Fibroblast of skin of left quadriceps (primary cell): ENCODE results near the gene PCDH12.
"Not testable (repeated sequence)": the region's sequence is repeated elsewhere in the genome, so short reads cannot be mapped to it uniquely, and the experiment has no call there.

Source experiments
- DNase-seq, 2 experiments: peaks; one replicate each; pipeline ENCODE4 v3.0.0-alpha.2; 2013; ENCODE audit warnings: low read depth in 2 of 2

The PCDH12 gene

GRCh38 chr5:141940695-141941271 lies 17.2 kb downstream of the PCDH12 start:
- no peak for DNase-seq

GRCh38 chr5:141935538-141935937 lies 22.5 kb downstream of the PCDH12 start:
- DNase-seq: no peak

GRCh38 chr5:141934099-141934844 lies 23.7 kb downstream of the PCDH12 start:
- no peak for DNase-seq

- DNase-seq: no peak
Measured at GRCh38 chr5:141933151-141933550, 24.9 kb downstream of the PCDH12 start.

- no peak for DNase-seq
Measured at GRCh38 chr5:141931694-141932093, 26.3 kb downstream of the PCDH12 start.

GRCh38 chr5:141929398-141930058 lies 28.5 kb downstream of the PCDH12 start:
- no peak for DNase-seq

- no peak for DNase-seq
Measured at GRCh38 chr5:141928051-141928450, 30.0 kb downstream of the PCDH12 start.

- DNase-seq: no peak
Measured at GRCh38 chr5:141926434-141926833, 31.6 kb downstream of the PCDH12 start.

GRCh38 chr5:141923448-141924313 lies 34.3 kb downstream of the PCDH12 start, which contains the start of gene DELE1:
DELE1 (plus strand) TSS chr5:141923871; CDS start chr5:141923942, 71 bp downstream.
- peak; percentile 84 for DNase-seq

GRCh38 chr5:141922827-141923447 lies 35.1 kb downstream of the PCDH12 start:
- not testable (repeated sequence) for DNase-seq

GRCh38 chr5:141920771-141921170 lies 37.2 kb downstream of the PCDH12 start:
- no peak for DNase-seq

GRCh38 chr5:141919218-141920119 lies 38.5 kb downstream of the PCDH12 start:
- no peak for DNase-seq

- DNase-seq: no peak
Measured at GRCh38 chr5:141917760-141918159, 40.2 kb downstream of the PCDH12 start.

- no peak for DNase-seq
Measured at GRCh38 chr5:141916522-141916921, 41.5 kb downstream of the PCDH12 start.

GRCh38 chr5:141915881-141916336 lies 42.1 kb downstream of the PCDH12 start:
- DNase-seq: no peak

GRCh38 chr5:141914797-141915196 lies 43.2 kb downstream of the PCDH12 start:
- DNase-seq: no peak

- DNase-seq: no peak
Measured at GRCh38 chr5:141914199-141914743, 43.7 kb downstream of the PCDH12 start.

- DNase-seq: no peak
Measured at GRCh38 chr5:141913560-141914198, 44.3 kb downstream of the PCDH12 start.

GRCh38 chr5:141910271-141910673 lies 47.7 kb downstream of the PCDH12 start:
- DNase-seq: no peak
